Kidney (tissue), 14 donors: ENCODE results near the gene CALML5. TPM values are rescaled to one million over a fixed set of nuclear protein-coding genes. Genes with fewer than 3 reads are reported as not detected.

Experiments used
- DNase-seq, 5 donors: peaks; one replicate each; pipeline ENCODE4 v3.0.0-alpha.2; 2013 to 2020
- FAIRE-seq: peaks from 2 replicates; lab custom pipeline; 2012; peaks lifted over from hg19 to GRCh38; lab: Jason Lieb, UNC
- H3K27ac ChIP-seq, 2 donors: one replicate each; pipeline ENCODE4 v1.7.0; 2013; ENCODE audit warnings: low read depth in 2 of 2, low read length in 2 of 2, inconsistent platforms in 1 of 2
- H3K27me3 ChIP-seq: one replicate; pipeline ENCODE4 v1.7.1; 2013; ENCODE audit warnings: low read length, inconsistent platforms; ENCODE audit not compliant: control insufficient read depth, insufficient read depth
- H3K36me3 ChIP-seq, 3 donors: one replicate each; pipeline versions ENCODE4 v1.7.0 to v1.7.1; 2013; ENCODE audit warnings: low read length in 3 of 3, control low read depth in 1 of 3, inconsistent platforms in 1 of 3; ENCODE audit not compliant: insufficient read depth in 3 of 3, control insufficient read depth in 2 of 3
- H3K4me1 ChIP-seq, 3 donors: one replicate each; pipeline versions ENCODE4 v1.7.0 to v1.7.1; 2013; ENCODE audit warnings: low read length in 3 of 3, inconsistent platforms in 1 of 3, low read depth in 1 of 3; ENCODE audit not compliant: control insufficient read depth in 2 of 3, insufficient read depth in 2 of 3
- H3K4me3 ChIP-seq, 3 donors: one replicate each; pipeline versions ENCODE4 v1.7.0 to v1.8.1; 2013; ENCODE audit warnings: low read length in 3 of 3, control low read depth in 1 of 3, inconsistent platforms in 1 of 3
- H3K9ac ChIP-seq, 3 donors: one replicate each; pipeline versions ENCODE4 v1.7.0 to v1.7.1; 2013; ENCODE audit warnings: low read length in 3 of 3, control low read depth in 1 of 3, inconsistent platforms in 1 of 3
- H3K9me3 ChIP-seq, 3 donors: one replicate each; pipeline versions ENCODE4 v1.7.0 to v1.7.1; 2013; ENCODE audit warnings: low read length in 3 of 3, control low read depth in 1 of 3, inconsistent platforms in 1 of 3; ENCODE audit not compliant: control insufficient read depth in 2 of 3, insufficient read depth in 1 of 3
- CTCF ChIP-seq: IDR thresholded peaks from 3 replicates; pipeline ENCODE4 v1.5.1; 2012; ENCODE audit warnings: mild to moderate bottlenecking, moderate library complexity, borderline replicate concordance; ENCODE audit not compliant: insufficient read depth; ENCODE audit errors: extremely low read depth
- intact Hi-C: fragments of 100-400 bp; cut with DNase I; formaldehyde crosslinking; loops from one replicate; pipeline ENCODE4 v1.11.1; 2022
- polyA plus RNA-seq: library from polyadenylated mRNA; stranded (reverse); fragments of 350-450 nt; fragmentation: Illumina TruSeq; extraction: RNeasy Lipid Tissue Mini Kit (QIAGEN cat#74804); gene quantifications from one replicate; pipeline ENCODE4 v1.2.3, GENCODE V29; 2014; ENCODE audit warnings: low read depth, low replicate concordance; ENCODE audit not compliant: insufficient read depth
- total RNA-seq: library from RNA; stranded (reverse); fragmentation: NEBNext Ultra II Directional; extraction: Animal tissue kit (Norgen Biotek cat#: 25700); gene quantifications from one replicate; pipeline ENCODE4 v1.2.1, GENCODE V29; 2021
- donor health status: control.
- donor health status: control.
- donor health status: control.
- donor health status: control.
- donor health status: control.
- donor health status: DM: yes; HTN: yes; CAD: no.
- donor health status: Normal renal cell carcinoma (clear cell type).

CALML5 gene
- total and polyA plus RNA-seq, 2 donors from 2014 or later: not detected

GRCh38 chr10:5465976-5466450, 33.4 kb downstream of the CALML5 start:
- no peak for FAIRE-seq
- peak overlapping the region in 1 of 2 donors; percentile 30 for H3K27ac ChIP-seq
- H3K9ac ChIP-seq: no peak overlapping the region
- peaks cover 0 to 9% (median 6%) of the 10 kb centered on the region in 3 donors for H3K4me1 ChIP-seq
- H3K27me3 ChIP-seq: no peaks in the 10 kb centered on the region
- no peak for TF ChIP-seq CTCF
- intact Hi-C loops: no loop called here
- DNase-seq: no peak
- H3K4me3 ChIP-seq: no peak overlapping the region
- H3K36me3 ChIP-seq: no peaks in the 10 kb centered on the region
- H3K9me3 ChIP-seq: peaks cover 0 to 8% (median 0%) of the 10 kb centered on the region in 3 donors

GRCh38 chr10:5464546-5464945, 34.8 kb downstream of the CALML5 start:
- Histone ChIP-seq H3K4me3 (no peak overlapping the region), H3K9ac (no peak overlapping the region), H3K27me3 (no peaks in the 10 kb centered on the region), H3K27ac (no peak overlapping the region), H3K9me3 (peaks cover 0 to 8% (median 0%) of the 10 kb centered on the region in 3 donors), H3K36me3 (peaks cover 0 to 5% (median 0%) of the 10 kb centered on the region in 3 donors), H3K4me1 (peaks cover 0 to 9% (median 6%) of the 10 kb centered on the region in 3 donors)
- FAIRE-seq (no peak), DNase-seq (no peak)
- no peak for TF ChIP-seq CTCF
- intact Hi-C loops: no loop called here

- H3K36me3 ChIP-seq: peaks cover 0 to 21% (median 2%) of the 10 kb centered on the region in 3 donors
- no peak overlapping the region for H3K27ac ChIP-seq
- no peak overlapping the region for H3K4me3 ChIP-seq
- H3K9me3 ChIP-seq: no peaks in the 10 kb centered on the region
- intact Hi-C loops: no loop called here
- peaks cover 0 to 6% (median 6%) of the 10 kb centered on the region in 3 donors for H3K4me1 ChIP-seq
- H3K9ac ChIP-seq: no peak overlapping the region
- no peaks in the 10 kb centered on the region for H3K27me3 ChIP-seq
- DNase-seq (no peak), FAIRE-seq (no peak)
- TF ChIP-seq CTCF: no peak
Measured at GRCh38 chr10:5462841-5463293, 36.5 kb downstream of the CALML5 start.
